Thyroid gland (tissue), 4 donors: ENCODE measurements around the gene VN1R4. TPM values are rescaled to one million over a fixed set of nuclear protein-coding genes. Genes with fewer than 3 reads are reported as not detected.
A peak's percentile ranks its signal among the peaks of the same experiment; 100 is the strongest.
"Not testable (repeated sequence)": the region's sequence is repeated elsewhere in the genome, so short reads cannot be mapped to it uniquely, and the experiment has no call there.

Source experiments
- DNase-seq, 2 donors: peaks; one replicate each; pipeline ENCODE4 v3.0.0-alpha.2; 2019
- H3K27ac ChIP-seq, 3 donors: fragments of 200-600 bp; sonication (generic); 1 replicate in 2 of 3; 2 replicates in 1 of 3; pipeline ENCODE4 v1.5.1; 2016 to 2019; ENCODE audit warnings: mild to moderate bottlenecking in 1 of 3, moderate library complexity in 1 of 3
- H3K27me3 ChIP-seq: fragments of 200-600 bp; sonication (generic); one replicate; pipeline ENCODE4 v1.5.1; 2019
- H3K36me3 ChIP-seq, 2 donors: fragments of 200-600 bp; sonication (generic); one replicate each; pipeline ENCODE4 v1.5.1; 2016 to 2019
- H3K4me1 ChIP-seq, 2 donors: fragments of 200-600 bp; sonication (generic); one replicate each; pipeline ENCODE4 v1.5.1; 2017 to 2019
- H3K4me3 ChIP-seq, 3 donors: fragments of 200-600 bp; sonication (generic); replicated peaks in 1 of 3; 1 replicate in 2 of 3; 2 replicates in 1 of 3; pipeline ENCODE4 v1.5.1; 2016; ENCODE audit warnings: mild to moderate bottlenecking in 1 of 3
- H3K9me3 ChIP-seq: fragments of 200-600 bp; sonication (generic); one replicate; pipeline ENCODE4 v1.5.1; 2017
- POLR2A ChIP-seq, 2 donors: fragments of 450-650 bp; IDR thresholded peaks; one replicate each; pipeline ENCODE4 v1.6.1; 2017; ENCODE audit warnings: antibody characterized with exemption in 2 of 2, mild to moderate bottlenecking in 2 of 2, moderate library complexity in 1 of 2
- WGBS, 2 donors: methylation state at CpG; one replicate each; pipeline ENCODE4 v1.1.5; 2017; 5-methylcytosine and 5-hydroxymethylcytosine counted together
- intact Hi-C: fragments of 100-400 bp; cut with DNase I; formaldehyde crosslinking; loops from one replicate; pipeline ENCODE4 v1.15.1; 2023
- total RNA-seq, 4 donors: library from RNA; depleted of rRNA; stranded (reverse); fragments of >200 nt; gene quantifications; one replicate each; pipeline ENCODE4 v1.2.3, GENCODE V29; 2016
- TF ChIP-seq, protein P1 (sequence below), 6 experiments: fragments of 200-600 bp in 3 of 6; fragments of 450-650 bp in 3 of 6; sonication (generic) in 3 of 6; IDR thresholded peaks; one replicate each; pipeline ENCODE4 v1.5.1; 2016 to 2019; ENCODE audit warnings: antibody characterized with exemption in 6 of 6, mild to moderate bottlenecking in 2 of 6, inconsistent platforms in 1 of 6, moderate library complexity in 1 of 6

VN1R4 gene
- total RNA-seq, result not detected

- WGBS, 2 donors, result 20 to 34% methylated on average over 4 to 5 of the region's 5 CpGs
- H3K27me3 ChIP-seq, intact Hi-C loops, DNase-seq, H3K9me3 ChIP-seq, H3K4me1 ChIP-seq, H3K27ac ChIP-seq, H3K4me3 ChIP-seq, H3K36me3 ChIP-seq: not testable (repeated sequence)
Observed at GRCh38 chr19:53267623-53268022, at the start of gene VN1R4. Gene VN1R4 (minus strand): TSS chr19:53267723. CDS start chr19:53267665, 58 bp downstream.

- TF ChIP-seq POLR2A (IDR thresholded peaks at IDR 0.05), result no peak
- TF ChIP-seq, protein P1, sequence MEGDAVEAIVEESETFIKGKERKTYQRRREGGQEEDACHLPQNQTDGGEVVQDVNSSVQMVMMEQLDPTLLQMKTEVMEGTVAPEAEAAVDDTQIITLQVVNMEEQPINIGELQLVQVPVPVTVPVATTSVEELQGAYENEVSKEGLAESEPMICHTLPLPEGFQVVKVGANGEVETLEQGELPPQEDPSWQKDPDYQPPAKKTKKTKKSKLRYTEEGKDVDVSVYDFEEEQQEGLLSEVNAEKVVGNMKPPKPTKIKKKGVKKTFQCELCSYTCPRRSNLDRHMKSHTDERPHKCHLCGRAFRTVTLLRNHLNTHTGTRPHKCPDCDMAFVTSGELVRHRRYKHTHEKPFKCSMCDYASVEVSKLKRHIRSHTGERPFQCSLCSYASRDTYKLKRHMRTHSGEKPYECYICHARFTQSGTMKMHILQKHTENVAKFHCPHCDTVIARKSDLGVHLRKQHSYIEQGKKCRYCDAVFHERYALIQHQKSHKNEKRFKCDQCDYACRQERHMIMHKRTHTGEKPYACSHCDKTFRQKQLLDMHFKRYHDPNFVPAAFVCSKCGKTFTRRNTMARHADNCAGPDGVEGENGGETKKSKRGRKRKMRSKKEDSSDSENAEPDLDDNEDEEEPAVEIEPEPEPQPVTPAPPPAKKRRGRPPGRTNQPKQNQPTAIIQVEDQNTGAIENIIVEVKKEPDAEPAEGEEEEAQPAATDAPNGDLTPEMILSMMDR (IDR thresholded peaks at IDR 0.05), result no peak
- intact Hi-C loops, result no loop called here
- Histone ChIP-seq H3K36me3 (no peaks in the 10 kb centered on the region), H3K4me1 (peaks cover 0 to 5% of the 10 kb centered on the region in 2 donors), H3K9me3 (no peaks in the 10 kb centered on the region), H3K27me3 (peaks cover 5% of the 10 kb centered on the region), H3K4me3 (no peak overlapping the region), H3K27ac (no peak overlapping the region)
- no peak for DNase-seq
- 56 to 68% methylated on average over 12 of the region's 12 CpGs for WGBS, 2 donors
Observed at GRCh38 chr19:53311897-53312296, 44.4 kb upstream of the VN1R4 start.

DNA sequence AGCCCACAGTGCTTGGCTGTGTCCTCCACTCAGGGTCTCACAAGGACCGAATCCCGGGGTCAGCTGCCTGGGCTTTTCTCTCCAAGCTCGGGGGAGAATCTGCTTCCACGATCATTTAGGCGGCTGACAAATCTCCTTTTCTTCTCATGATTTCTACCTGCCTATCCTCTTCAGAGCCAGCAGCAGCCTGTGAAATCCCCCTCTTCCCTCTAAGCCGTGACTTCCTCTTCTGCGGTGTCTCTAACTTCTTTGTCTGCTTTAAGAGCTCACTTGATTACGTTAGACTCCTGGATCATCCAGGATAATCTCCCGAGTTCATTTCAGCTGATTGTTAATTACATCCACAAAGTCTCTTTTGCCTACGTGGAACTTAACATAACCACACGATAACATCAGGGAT is 43.5 kb upstream of the VN1R4 start:
- H3K27ac ChIP-seq, result no peak overlapping the region
- 18 to 30% methylated on average over 11 of the region's 11 CpGs for WGBS, 2 donors
- peaks cover 6% of the 10 kb centered on the region for H3K27me3 ChIP-seq
- DNase-seq, result no peak
- intact Hi-C loops, result no loop called here
- no peaks in the 10 kb centered on the region for H3K36me3 ChIP-seq
- peaks cover 0 to 5% of the 10 kb centered on the region in 2 donors for H3K4me1 ChIP-seq
- no peak for TF ChIP-seq POLR2A (IDR thresholded peaks at IDR 0.05)
- TF ChIP-seq, protein P1 (IDR thresholded peaks at IDR 0.05), result no peak
- no peaks in the 10 kb centered on the region for H3K9me3 ChIP-seq
- H3K4me3 ChIP-seq, result no peak overlapping the region

DNA sequence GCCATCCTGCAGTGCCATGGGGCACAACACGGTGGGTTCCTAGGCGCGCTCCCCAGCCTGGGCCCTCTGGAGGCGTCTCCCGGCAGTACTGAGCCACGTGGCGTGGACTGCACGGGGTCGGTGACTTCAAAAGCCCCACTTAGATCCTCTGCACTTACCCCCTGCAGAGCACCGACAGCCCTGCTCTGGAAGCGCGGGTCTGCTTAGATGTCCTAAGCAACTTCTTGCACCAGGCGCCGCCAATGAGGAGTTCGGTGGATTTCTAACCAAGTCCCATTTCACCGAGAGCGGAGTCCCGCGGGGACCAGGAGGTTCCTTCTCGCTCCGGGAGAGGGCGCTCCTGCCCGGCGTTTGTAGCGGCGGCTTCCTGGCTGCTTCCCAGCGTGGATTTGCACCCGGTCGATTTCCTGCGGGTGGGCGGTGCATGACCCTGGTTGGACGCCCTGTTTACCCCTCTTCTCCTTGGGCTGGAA is 40.9 kb upstream of the VN1R4 start:
- no peaks in the 10 kb centered on the region for H3K9me3 ChIP-seq
- H3K4me3 ChIP-seq, result no peak overlapping the region
- no peak overlapping the region for H3K27ac ChIP-seq
- WGBS, 2 donors, result 5 to 10% methylated on average over 22 to 25 of the region's 32 CpGs
- no peaks in the 10 kb centered on the region for H3K36me3 ChIP-seq
- peak; percentile 29 to 44 for DNase-seq
- no peak for TF ChIP-seq POLR2A (IDR thresholded peaks at IDR 0.05)
- TF ChIP-seq, protein P1 (IDR thresholded peaks at IDR 0.05), result peak in 5 of 6 experiments; percentile 25 to 58 (median 43)
- intact Hi-C loops, result no loop called here
- peaks cover 0 to 5% of the 10 kb centered on the region in 2 donors for H3K4me1 ChIP-seq
- peaks cover 6% of the 10 kb centered on the region for H3K27me3 ChIP-seq

DNA sequence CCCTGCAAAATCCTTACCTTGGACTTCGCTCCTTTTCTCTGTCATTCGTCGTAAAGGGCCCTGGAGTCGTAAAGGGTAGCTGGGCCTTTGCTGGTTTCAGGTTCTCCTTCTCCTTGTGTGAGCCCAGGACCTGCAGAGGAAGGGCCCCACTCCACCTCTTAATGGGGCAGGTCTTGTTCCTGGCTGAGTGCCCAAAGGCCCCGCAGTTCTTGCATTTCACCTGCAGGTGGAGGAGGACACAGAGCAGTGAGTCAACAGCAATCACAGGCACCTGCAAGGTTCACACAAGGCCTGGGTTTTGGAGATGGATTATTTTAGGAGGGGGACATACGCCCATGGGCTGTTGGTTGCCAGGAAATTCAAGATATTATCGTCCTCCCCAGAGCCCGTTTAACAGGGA is 33.8 kb upstream of the VN1R4 start:
- H3K4me1 ChIP-seq, H3K4me3 ChIP-seq, H3K27ac ChIP-seq, H3K27me3 ChIP-seq, H3K36me3 ChIP-seq, H3K9me3 ChIP-seq, intact Hi-C loops: not testable (repeated sequence)
- 17% methylated on average over 1 of the region's 8 CpGs; no CpG with 5 or more reads in 1 of the 2 donors for WGBS, 2 donors
- peak in 1 of 2 donors; percentile 18 for DNase-seq

- TF ChIP-seq, protein P1 (IDR thresholded peaks at IDR 0.05), result no peak
- no peak for TF ChIP-seq POLR2A (IDR thresholded peaks at IDR 0.05)
- Histone ChIP-seq H3K27me3 (no peaks in the 10 kb centered on the region), H3K4me1 (no peaks in the 10 kb centered on the region), H3K27ac (no peak overlapping the region), H3K9me3 (no peaks in the 10 kb centered on the region), H3K4me3 (no peak overlapping the region), H3K36me3 (no peaks in the 10 kb centered on the region)
- no peak for DNase-seq
- WGBS, 2 donors, result 76 to 78% methylated on average over 7 of the region's 7 CpGs
- intact Hi-C loops, result no loop called here
Observed at GRCh38 chr19:53294786-53295441, 27.4 kb upstream of the VN1R4 start.
